ENCODE results near the gene TNFAIP3. TPM values are rescaled to one million over a fixed set of nuclear protein-coding genes. Genes with fewer than 3 reads are reported as not detected.

The TNFAIP3 gene
- total and polyA plus RNA-seq, 8 donors, result 7.8 to 77.0 (median 12.4) TPM

DNA sequence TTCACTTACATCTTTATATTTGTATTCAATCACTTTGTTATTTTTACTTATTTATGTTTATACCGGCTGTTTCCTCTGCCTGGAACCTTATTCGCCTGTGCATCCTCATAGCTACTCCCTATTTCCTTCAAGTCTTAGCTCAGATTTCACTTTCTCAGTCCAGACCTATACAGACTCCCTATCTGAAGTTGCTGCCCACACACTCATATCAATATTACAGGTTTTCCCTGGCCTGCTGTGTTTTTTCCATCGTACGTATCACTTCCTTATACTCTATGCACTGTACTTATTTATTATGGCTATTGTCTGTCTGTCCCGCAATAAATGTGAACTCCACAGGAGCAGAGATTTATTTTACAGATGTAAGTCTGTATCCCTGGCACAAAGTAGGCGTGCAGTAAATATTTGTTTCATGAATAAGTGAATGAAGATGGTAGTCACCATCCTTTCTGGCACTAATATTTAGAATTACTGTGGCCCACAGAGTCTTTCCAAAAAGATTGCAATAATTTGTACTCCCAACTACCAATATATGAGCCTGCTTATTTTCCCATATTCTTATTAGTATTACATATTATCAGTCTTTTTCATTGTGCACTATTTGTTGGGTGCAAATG lies 64.9 kb downstream of the TNFAIP3 start:
- Histone ChIP-seq H3K27ac (no peak overlapping the region), H3K27me3 (no peaks in the 10 kb centered on the region), H3K4me1 (peaks cover 0 to 15% (median 3%) of the 10 kb centered on the region in 4 donors), H3K36me3 (no peaks in the 10 kb centered on the region), H3K4me3 (no peak overlapping the region), H3K9me3 (peaks cover 0 to 4% (median 0%) of the 10 kb centered on the region in 4 donors)
- intact Hi-C loops (cut with DNase I; ENCODE audit: low total_unique reads), result no loop called here
- no peak for TF ChIP-seq POLR2A (IDR thresholded peaks at IDR 0.05)
- TF ChIP-seq POLR2AphosphoS5 (IDR thresholded peaks at IDR 0.05), result no peak
- DNase-seq, result no peak
- 50 to 62% (median 52%) methylated on average over 6 of the region's 6 CpGs for WGBS, 5 donors

Other genes starting within 250 kb of the TNFAIP3 start
- 10 to 100 TPM in 3 of 5 donors, 1 to 10 TPM in 2; 3.8 to 53.1 (median 12.8) TPM for gene PERP, start 240.2 kb downstream of the TNFAIP3 start, total RNA-seq
- 100 to 1,000 TPM in 1 of 3 donors, 10 to 100 TPM in 2; 24.0 to 159 (median 24.2) TPM for gene PERP, start 240.2 kb downstream of the TNFAIP3 start, polyA plus RNA-seq

Measured in stomach (tissue), 9 donors.